T47D (cell line): ENCODE measurements around the gene ALK.
A peak's percentile ranks its signal among the peaks of the same experiment; 100 is the strongest.

Experiments used
- DNase-seq, 2 experiments: peaks; one replicate each; pipeline versions ENCODE4 v3.0.0 to v3.0.0-alpha.2; 2011 to 2012; ENCODE audit warnings: low read depth in 1 of 2, low spot score in 1 of 2
- JUND ChIP-seq: IDR thresholded peaks from 2 replicates; pipeline ENCODE4 v1.6.1; 2012; ENCODE audit warnings: low read depth
- in situ Hi-C: cut with HindIII; loops from 2 replicates; pipeline ENCODE4 v1.10.0; 2016; ENCODE audit warnings: low sequenced_read_pairs, low pct_unique_long_range_greater_than_20kb

ALK gene

DNA sequence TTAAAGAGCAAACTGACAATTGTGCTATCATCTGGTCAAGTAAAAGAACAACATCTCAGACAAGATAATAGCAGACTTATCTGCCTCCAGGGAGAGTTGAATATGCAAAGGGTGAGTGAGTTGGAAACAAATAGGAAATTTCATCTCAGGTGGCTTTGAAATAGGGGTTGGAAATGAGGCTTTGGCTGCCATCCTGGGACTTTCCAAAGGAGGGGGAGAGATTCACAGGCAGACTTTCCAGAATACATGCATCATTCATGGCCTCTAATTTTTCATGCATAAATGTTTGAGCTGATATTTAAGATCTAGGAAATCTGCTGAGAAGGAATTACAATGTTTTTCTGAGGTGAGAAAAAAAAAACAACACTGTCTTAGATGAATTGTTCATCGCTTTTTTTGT, 300.5 kb downstream of the ALK start:
- DNase-seq = no peak
- in situ Hi-C loops = no loop called here
- no peak for TF ChIP-seq JUND

DNA sequence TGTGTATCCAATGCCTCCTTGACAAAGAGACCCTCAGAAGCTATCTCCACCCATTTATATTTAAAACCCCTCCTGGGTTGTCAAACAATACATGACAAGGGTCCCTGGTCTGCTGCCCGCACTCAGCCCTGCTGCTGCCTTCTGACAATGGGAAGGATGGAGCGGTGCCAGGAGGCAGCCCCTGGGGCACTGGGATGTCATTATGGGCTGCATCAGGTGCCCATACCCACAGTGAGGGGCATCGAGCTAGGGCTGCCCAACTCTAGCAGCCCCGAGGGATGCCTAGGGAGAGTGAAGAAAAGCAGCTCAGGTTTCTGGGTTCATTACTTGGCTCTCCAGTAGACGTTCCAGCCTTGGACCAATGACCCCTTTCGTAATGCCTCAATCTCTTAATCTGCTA, 301.7 kb downstream of the ALK start:
- in situ Hi-C loops = no loop called here
- DNase-seq = no peak
- no peak for TF ChIP-seq JUND

GRCh38 chr2:29618024-29618423, 303.4 kb downstream of the ALK start:
- TF ChIP-seq JUND = no peak

DNA sequence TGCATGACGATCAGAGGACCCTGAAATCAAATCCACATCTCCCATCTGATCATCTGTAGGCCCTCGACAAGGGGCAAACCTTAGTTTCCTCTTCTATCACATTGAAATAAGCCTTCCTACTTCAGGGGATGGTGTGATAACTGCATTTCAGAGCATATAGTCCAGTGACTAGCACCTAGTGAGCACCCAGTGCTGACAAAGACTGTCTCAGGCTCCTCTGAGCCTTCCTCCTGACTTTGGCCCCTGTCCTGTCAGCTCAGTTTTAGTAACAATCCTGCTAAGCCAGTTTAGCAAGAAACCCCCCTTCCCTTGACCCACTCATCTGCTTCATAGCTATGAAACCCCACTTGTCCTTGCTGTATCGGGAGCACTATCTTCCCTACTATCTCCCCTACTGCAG, 304.0 kb downstream of the ALK start:
- TF ChIP-seq JUND = no peak
- in situ Hi-C loops = no loop called here
- DNase-seq = no peak

More at GRCh38 chr2:29618024-29618423, 303.4 kb downstream of the ALK start:
- DNase-seq = no peak
- in situ Hi-C loops = no loop called here

GRCh38 chr2:29616569-29616968, 304.8 kb downstream of the ALK start:
- no peak for DNase-seq
- TF ChIP-seq JUND = no peak
- in situ Hi-C loops = no loop called here

GRCh38 chr2:29615841-29616240, 305.5 kb downstream of the ALK start:
- in situ Hi-C loops = no loop called here
- no peak for TF ChIP-seq JUND
- no peak for DNase-seq

DNA sequence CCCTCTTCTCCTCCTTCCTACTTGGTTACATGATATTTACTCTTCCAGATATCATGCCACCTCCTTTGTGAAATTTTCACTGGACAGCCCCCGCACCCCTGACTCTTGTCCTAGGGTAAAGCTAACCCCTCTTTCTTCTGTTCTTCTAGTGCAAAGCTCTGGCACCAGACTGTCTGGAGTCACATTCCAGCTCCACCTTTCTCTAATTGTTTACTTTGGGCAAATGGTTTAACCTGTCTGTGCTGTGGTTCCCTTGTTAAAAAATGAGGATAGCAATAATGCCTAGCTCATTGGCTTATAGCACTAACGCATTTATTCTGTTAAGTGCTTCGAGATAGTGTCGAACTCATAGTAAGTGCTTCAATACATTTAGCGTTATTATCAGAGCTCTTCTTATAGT, 306.2 kb downstream of the ALK start:
- in situ Hi-C loops = no loop called here
- TF ChIP-seq JUND = no peak

DNA sequence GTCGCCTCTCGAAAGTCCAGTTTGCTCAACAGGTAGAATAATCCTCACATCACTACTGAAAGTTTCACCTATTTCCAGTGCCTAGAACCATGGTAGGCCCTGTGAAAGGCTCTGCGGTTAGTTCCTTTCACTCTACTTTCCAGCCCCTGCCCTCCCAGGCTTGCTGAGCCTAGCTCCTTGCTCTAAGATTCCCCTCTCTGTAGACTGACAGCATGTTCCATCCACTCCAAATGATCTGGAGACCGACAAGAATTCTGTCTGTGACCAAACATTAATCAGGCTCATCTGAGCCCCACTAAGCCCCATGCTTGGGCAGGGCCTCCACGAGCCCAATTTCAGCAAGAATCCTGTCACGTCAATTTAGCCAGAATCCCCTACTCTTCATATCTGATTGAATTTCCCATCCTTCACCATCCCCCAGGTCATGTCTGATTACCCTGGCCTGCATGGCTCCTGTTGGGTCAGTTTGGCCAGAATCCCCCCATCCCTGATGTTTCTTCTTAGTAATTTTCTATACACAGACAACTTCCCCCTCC, 307.0 kb downstream of the ALK start:
- DNase-seq = no peak
- in situ Hi-C loops = no loop called here
- TF ChIP-seq JUND = no peak

More for the DNA sequence above, 306.2 kb downstream of the ALK start:
- peak in 1 of 2 experiments; percentile 15 for DNase-seq

DNA sequence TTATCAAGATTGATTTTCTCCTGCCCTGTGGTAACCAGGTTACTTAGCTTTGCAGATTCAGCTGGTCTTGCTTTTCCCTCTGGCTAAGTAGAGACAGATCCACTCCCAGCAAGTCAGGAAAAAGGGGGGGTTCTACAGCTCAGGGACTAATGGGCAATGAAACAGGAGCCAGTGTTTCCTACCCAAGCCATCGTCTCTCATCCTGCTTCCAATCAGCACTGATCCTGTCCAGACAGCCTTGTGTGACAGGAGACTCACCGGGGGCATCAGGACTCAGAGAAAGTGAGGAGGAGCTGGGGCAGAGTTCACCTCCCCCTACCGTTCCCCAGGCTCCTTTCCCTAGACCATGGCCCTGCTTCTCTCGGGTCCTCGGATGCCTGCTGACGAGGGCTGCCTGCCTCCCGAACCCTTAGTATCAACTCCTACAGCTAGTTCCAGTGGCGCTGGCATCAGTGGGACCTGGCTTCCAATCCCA, 307.6 kb downstream of the ALK start:
- DNase-seq = no peak
- in situ Hi-C loops = no loop called here

GRCh38 chr2:29613067-29613466, 308.3 kb downstream of the ALK start:
- no peak for TF ChIP-seq JUND
- in situ Hi-C loops = no loop called here
- DNase-seq = no peak

More for the DNA sequence above, 307.6 kb downstream of the ALK start:
- no peak for TF ChIP-seq JUND

- in situ Hi-C loops = no loop called here
- no peak for DNase-seq
- no peak for TF ChIP-seq JUND
Measured at GRCh38 chr2:29612568-29612967, 308.8 kb downstream of the ALK start.

DNA sequence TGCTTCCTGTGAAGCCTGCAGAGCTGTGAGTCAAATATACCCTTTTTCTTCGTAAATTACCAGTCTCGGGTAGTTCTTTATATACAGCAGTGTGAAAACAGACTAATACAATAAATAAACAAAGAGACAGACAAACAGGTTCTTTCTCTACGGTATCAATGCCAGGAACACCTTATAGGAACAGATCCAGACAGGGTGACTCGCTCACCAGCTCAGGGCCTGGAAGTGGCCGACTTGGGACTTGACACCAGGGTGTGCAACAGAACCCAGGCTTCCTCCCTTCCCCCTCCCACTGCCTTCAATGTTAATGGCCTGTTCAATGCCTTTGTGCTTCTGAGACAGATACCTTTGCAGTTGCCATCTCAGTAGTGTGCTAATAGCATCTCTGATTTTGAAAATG, 309.5 kb downstream of the ALK start:
- no peak for DNase-seq
- no peak for TF ChIP-seq JUND
- in situ Hi-C loops = no loop called here

DNA sequence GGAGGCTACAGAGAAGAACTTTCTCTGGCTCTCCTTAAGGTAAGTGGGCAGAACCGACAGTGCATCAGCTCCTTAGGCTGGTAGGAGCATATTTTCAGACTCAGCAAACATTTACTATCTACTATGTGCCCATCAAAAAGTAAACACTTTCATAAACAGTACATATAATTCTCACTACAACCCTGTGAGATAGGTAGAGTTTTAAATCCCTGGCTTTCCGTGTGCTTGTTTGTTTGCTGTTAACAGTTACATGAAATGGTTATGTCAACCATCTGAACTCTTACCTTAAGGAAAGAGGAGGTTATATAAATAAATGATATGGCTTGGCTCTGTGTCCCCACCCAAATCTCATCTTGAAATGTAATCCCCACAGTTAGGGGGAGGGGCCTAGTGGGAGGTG, 310.1 kb downstream of the ALK start:
- in situ Hi-C loops = no loop called here
- TF ChIP-seq JUND = no peak

GRCh38 chr2:29610569-29610968, 310.8 kb downstream of the ALK start:
- DNase-seq = no peak
- in situ Hi-C loops = no loop called here
- no peak for TF ChIP-seq JUND

More for the DNA sequence above, 310.1 kb downstream of the ALK start:
- DNase-seq = no peak

DNA sequence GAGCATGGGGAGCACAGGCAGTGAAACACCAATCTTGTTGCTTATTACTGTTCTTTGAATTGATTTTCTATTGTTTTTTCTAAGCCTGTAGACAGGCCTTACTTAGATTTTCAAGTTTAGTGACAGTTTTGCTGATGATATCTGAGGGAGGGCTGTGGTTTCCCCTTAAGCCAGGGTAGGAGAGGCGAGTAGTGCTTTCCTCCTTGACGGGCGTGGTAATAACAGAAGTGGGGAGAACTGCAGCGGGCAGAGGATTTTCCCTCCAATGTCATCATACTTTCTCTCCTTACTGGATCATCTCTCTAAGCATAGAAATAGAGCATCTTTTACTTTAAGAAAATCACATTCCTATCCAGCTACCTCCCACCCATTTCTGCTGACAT, 314.4 kb downstream of the ALK start:
- in situ Hi-C loops = no loop called here

More for the DNA sequence above, 314.4 kb downstream of the ALK start:
- DNase-seq = no peak
- no peak for TF ChIP-seq JUND
